K562 (cell line): ENCODE data around the gene RPL26.

Source experiments
- E2F4 ChIP-seq: sonication (generic); formaldehyde crosslinking; IDR thresholded peaks from 2 replicates; pipeline ENCODE4 v1.8.0; 2022; ENCODE audit warnings: mild to moderate bottlenecking, low read depth, missing genetic modification reagents
- ZBTB49 ChIP-seq: sonication (generic); formaldehyde crosslinking; IDR thresholded peaks from 2 replicates; pipeline ENCODE4 v1.8.0; 2022; ENCODE audit warnings: missing genetic modification reagents, mild to moderate bottlenecking, borderline replicate concordance

- TF ChIP-seq E2F4 (CRISPR knock-in tag) (no peak), ZBTB49 (no peak)
Observed at GRCh38 chr17:8372422-8372821, 10.6 kb downstream of the RPL26 start.
